Urinary bladder (tissue), 4 donors: ENCODE data around the gene KDM1B. TPM values are rescaled to one million over a fixed set of nuclear protein-coding genes. Genes with fewer than 3 reads are reported as not detected.
"Not testable (repeated sequence)": the region's sequence is repeated elsewhere in the genome, so short reads cannot be mapped to it uniquely, and the experiment has no call there.

ENCODE experiments used
- DNase-seq: peaks from one replicate; pipeline ENCODE4 v3.0.0-alpha.2; 2015; ENCODE audit errors: extremely low spot score
- H3K27ac ChIP-seq: one replicate; pipeline ENCODE4 v1.5.1; 2013; ENCODE audit warnings: low read depth, mild to moderate bottlenecking, moderate library complexity
- H3K36me3 ChIP-seq: one replicate; pipeline ENCODE4 v1.6.1; 2013; ENCODE audit warnings: mild to moderate bottlenecking, moderate library complexity; ENCODE audit not compliant: insufficient read depth
- H3K4me1 ChIP-seq: one replicate; pipeline ENCODE4 v1.6.1; 2013; ENCODE audit warnings: mild to moderate bottlenecking, moderate library complexity; ENCODE audit not compliant: insufficient read depth
- H3K4me3 ChIP-seq: one replicate; pipeline ENCODE4 v1.5.1; 2013; ENCODE audit warnings: low read depth, low read length
- WGBS: extraction: QIAGEN DNeasy Blood & Tissue Kit; methylation state at CpG from one replicate; pipeline ENCODE4 v1.1.7; 2013; 5-methylcytosine and 5-hydroxymethylcytosine counted together
- polyA plus RNA-seq: library from polyadenylated mRNA; stranded (reverse); fragments of 200-250 nt; gene quantifications from one replicate; pipeline ENCODE4 v1.2.3, GENCODE V29; 2013
- total RNA-seq: library from RNA; depleted of rRNA; stranded (reverse); fragments of >200 nt; gene quantifications from one replicate; pipeline ENCODE4 v1.2.3, GENCODE V29; 2014
- donor health status: healthy with polysubstance abuse.
- donor health status: healthy.

Gene KDM1B
- total and polyA plus RNA-seq, 2 donors = 12.3 to 23.1 TPM

GRCh38 chr6:18136260-18136659 is 19.0 kb upstream of the KDM1B start:
- no peaks in the 10 kb centered on the region for H3K36me3 ChIP-seq
- no peak overlapping the region for H3K4me3 ChIP-seq
- 93% methylated on average over 10 of the region's 10 CpGs for WGBS
- no peak overlapping the region for H3K27ac ChIP-seq
- no peaks in the 10 kb centered on the region for H3K4me1 ChIP-seq
- DNase-seq = no peak

- H3K36me3 ChIP-seq = no peaks in the 10 kb centered on the region
- DNase-seq = no peak
- H3K4me1 ChIP-seq = no peaks in the 10 kb centered on the region
- 89% methylated on average over 5 of the region's 5 CpGs for WGBS
- no peak overlapping the region for H3K27ac ChIP-seq
- no peak overlapping the region for H3K4me3 ChIP-seq
Measured at GRCh38 chr6:18138906-18139305, 16.3 kb upstream of the KDM1B start.

GRCh38 chr6:18139935-18140621 is 15.1 kb upstream of the KDM1B start:
- WGBS = 92% methylated on average over 6 of the region's 6 CpGs

GRCh38 chr6:18141805-18142590 is 13.2 kb upstream of the KDM1B start:
- no peak overlapping the region for H3K4me3 ChIP-seq
- no peaks in the 10 kb centered on the region for H3K4me1 ChIP-seq
- H3K36me3 ChIP-seq = no peaks in the 10 kb centered on the region
- DNase-seq = no peak
- WGBS = 87% methylated on average over 13 of the region's 13 CpGs
- H3K27ac ChIP-seq = no peak overlapping the region

More at GRCh38 chr6:18139935-18140621, 15.1 kb upstream of the KDM1B start:
- DNase-seq = no peak
- no peak overlapping the region for H3K27ac ChIP-seq
- no peaks in the 10 kb centered on the region for H3K36me3 ChIP-seq
- H3K4me3 ChIP-seq = no peak overlapping the region
- H3K4me1 ChIP-seq = no peaks in the 10 kb centered on the region

GRCh38 chr6:18142591-18142861 is 12.7 kb upstream of the KDM1B start:
- H3K36me3 ChIP-seq = no peaks in the 10 kb centered on the region
- no peak overlapping the region for H3K27ac ChIP-seq
- 80% methylated on average over 3 of the region's 3 CpGs for WGBS
- H3K4me1 ChIP-seq = no peaks in the 10 kb centered on the region
- no peak overlapping the region for H3K4me3 ChIP-seq
- no peak for DNase-seq

- Histone ChIP-seq H3K36me3 (no peaks in the 10 kb centered on the region), H3K4me1 (no peaks in the 10 kb centered on the region), H3K4me3 (no peak overlapping the region), H3K27ac (no peak overlapping the region)
- 72% methylated on average over 2 of the region's 2 CpGs for WGBS
- DNase-seq = no peak
Measured at GRCh38 chr6:18147160-18147559, 8.1 kb upstream of the KDM1B start.

- over 99% methylated on average over 2 of the region's 2 CpGs for WGBS
- H3K4me3 ChIP-seq = no peak overlapping the region
- H3K27ac ChIP-seq = no peak overlapping the region
- no peaks in the 10 kb centered on the region for H3K36me3 ChIP-seq
- no peak for DNase-seq
- no peaks in the 10 kb centered on the region for H3K4me1 ChIP-seq
Measured at GRCh38 chr6:18147616-18148015, 7.6 kb upstream of the KDM1B start.

GRCh38 chr6:18148304-18149025 is 6.8 kb upstream of the KDM1B start:
- 91% methylated on average over 5 of the region's 5 CpGs for WGBS
- H3K36me3 ChIP-seq = no peaks in the 10 kb centered on the region
- H3K4me1 ChIP-seq = no peaks in the 10 kb centered on the region
- no peak overlapping the region for H3K27ac ChIP-seq
- H3K4me3 ChIP-seq = no peak overlapping the region
- DNase-seq = no peak

- DNase-seq, H3K4me3 ChIP-seq, H3K4me1 ChIP-seq, H3K27ac ChIP-seq, H3K36me3 ChIP-seq: not testable (repeated sequence)
- 96% methylated on average over 3 of the region's 3 CpGs for WGBS
Measured at GRCh38 chr6:18151391-18151790, 3.8 kb upstream of the KDM1B start.

GRCh38 chr6:18151801-18152200 is 3.4 kb upstream of the KDM1B start:
- no peak for DNase-seq
- WGBS = 82% methylated on average over 3 of the region's 3 CpGs
- Histone ChIP-seq H3K27ac (no peak overlapping the region), H3K36me3 (no peaks in the 10 kb centered on the region), H3K4me3 (no peak overlapping the region), H3K4me1 (no peaks in the 10 kb centered on the region)

GRCh38 chr6:18153311-18153703 is 1.9 kb upstream of the KDM1B start:
- Histone ChIP-seq H3K4me3 (no peak overlapping the region), H3K27ac (no peak overlapping the region), H3K36me3 (no peaks in the 10 kb centered on the region), H3K4me1 (no peaks in the 10 kb centered on the region)
- no peak for DNase-seq

GRCh38 chr6:18154507-18155149 is 594 bp upstream of the KDM1B start, which contains the start of gene TPMT:
TPMT (minus strand) TSS chr6:18155077; CDS start chr6:18149127, 5,950 bp downstream.
- no peaks in the 10 kb centered on the region for H3K36me3 ChIP-seq
- WGBS = under 1% methylated on average over 34 of the region's 34 CpGs
- peak within 1 kb of the TSS; percentile 97 for H3K4me3 ChIP-seq
- H3K27ac ChIP-seq = peak within 1 kb of the TSS; percentile 93
- no peak for DNase-seq
- no peaks in the 10 kb centered on the region for H3K4me1 ChIP-seq

GRCh38 chr6:18155864-18156421 is 721 bp downstream of the KDM1B start:
- WGBS = 1% methylated on average over 26 of the region's 26 CpGs
- peak; percentile 36 for DNase-seq
- no peaks in the 10 kb centered on the region for H3K4me1 ChIP-seq
- H3K4me3 ChIP-seq = peak overlapping the region; percentile 97
- H3K27ac ChIP-seq = peak overlapping the region; percentile 73
- no peaks in the 10 kb centered on the region for H3K36me3 ChIP-seq
